ENCODE measurements around the gene SIGLEC1.

GRCh38 chr20:3733119-3733995 is 21.0 kb upstream of the SIGLEC1 start:
- TF ChIP-seq POLR2A (IDR thresholded peaks at IDR 0.05; ENCODE audit: low read length) (no peak), GATA1 (IDR thresholded peaks at IDR 0.05; ENCODE audit: low read depth, low read length) (no peak)
